Measurements from ENCODE around the gene SLC30A2.

The SLC30A2 gene

GRCh38 chr1:26081267-26082019, 35.5 kb upstream of the SLC30A2 start:
- Histone ChIP-seq H3K4me2 (ENCODE audit: low read depth, low read length) (no peak overlapping the region), H3K36me3 (replicated peaks; ENCODE audit: insufficient read depth, low read length) (no peaks in the 10 kb centered on the region), H3K27ac (ENCODE audit: low read length) (no peak overlapping the region), H3K9ac (ENCODE audit: low read length) (no peak overlapping the region), H3K27me3 (replicated peaks; ENCODE audit: insufficient read depth, low read length) (no peaks in the 10 kb centered on the region), H3K79me2 (ENCODE audit: low read length) (no peaks in the 10 kb centered on the region), H4K20me1 (ENCODE audit: insufficient read depth, low read length) (no peaks in the 10 kb centered on the region), H3K4me1 (ENCODE audit: low read length) (no peaks in the 10 kb centered on the region), H3K9me3 (replicated peaks; ENCODE audit: insufficient read depth, low read length) (no peaks in the 10 kb centered on the region), H3K9me2 (replicated peaks; ENCODE audit: insufficient read depth, low read length) (no peaks in the 10 kb centered on the region), H3K4me3 (ENCODE audit: low read length) (no peak overlapping the region), H2AFZ (ENCODE audit: low read length) (no peak overlapping the region), H3F3A (ENCODE audit: insufficient read depth, low read length) (no peaks in the 10 kb centered on the region)
- TF ChIP-seq EZH2phosphoT487 (IDR thresholded peaks at IDR 0.05; ENCODE audit: low read length) (no peak), EZH2 (optimal IDR thresholded peaks at IDR 0.05; ENCODE audit: low read depth, low read length) (no peak), CTCF (IDR thresholded peaks at IDR 0.05; ENCODE audit: low read length) (no peak)
- no peak for DNase-seq

GRCh38 chr1:26079960-26080814, 34.3 kb upstream of the SLC30A2 start:
- no peaks in the 10 kb centered on the region for H4K20me1 ChIP-seq (ENCODE audit: insufficient read depth, low read length)
- no peaks in the 10 kb centered on the region for H3K4me1 ChIP-seq (ENCODE audit: low read length)
- H3K27me3 ChIP-seq (replicated peaks; ENCODE audit: insufficient read depth, low read length): no peaks in the 10 kb centered on the region
- no peak overlapping the region for H3K4me2 ChIP-seq (ENCODE audit: low read depth, low read length)
- no peak for TF ChIP-seq EZH2phosphoT487 (IDR thresholded peaks at IDR 0.05; ENCODE audit: low read length)
- no peak for TF ChIP-seq EZH2 (optimal IDR thresholded peaks at IDR 0.05; ENCODE audit: low read depth, low read length)
- TF ChIP-seq CTCF (IDR thresholded peaks at IDR 0.05; ENCODE audit: low read length): no peak
- no peak overlapping the region for H3K4me3 ChIP-seq (ENCODE audit: low read length)
- no peaks in the 10 kb centered on the region for H3K9me3 ChIP-seq (replicated peaks; ENCODE audit: insufficient read depth, low read length)
- no peaks in the 10 kb centered on the region for H3K36me3 ChIP-seq (replicated peaks; ENCODE audit: insufficient read depth, low read length)
- H3K9me2 ChIP-seq (replicated peaks; ENCODE audit: insufficient read depth, low read length): no peaks in the 10 kb centered on the region
- H3K9ac ChIP-seq (ENCODE audit: low read length): no peak overlapping the region
- no peak overlapping the region for H2AFZ ChIP-seq (ENCODE audit: low read length)
- DNase-seq: no peak
- no peak overlapping the region for H3K27ac ChIP-seq (ENCODE audit: low read length)
- no peaks in the 10 kb centered on the region for H3K79me2 ChIP-seq (ENCODE audit: low read length)
- H3F3A ChIP-seq (ENCODE audit: insufficient read depth, low read length): no peaks in the 10 kb centered on the region

- no peaks in the 10 kb centered on the region for H3K79me2 ChIP-seq (ENCODE audit: low read length)
- no peak overlapping the region for H3K9ac ChIP-seq (ENCODE audit: low read length)
- DNase-seq: no peak
- H3K27me3 ChIP-seq (replicated peaks; ENCODE audit: insufficient read depth, low read length): no peaks in the 10 kb centered on the region
- H3K9me3 ChIP-seq (replicated peaks; ENCODE audit: insufficient read depth, low read length): no peaks in the 10 kb centered on the region
- no peaks in the 10 kb centered on the region for H3K36me3 ChIP-seq (replicated peaks; ENCODE audit: insufficient read depth, low read length)
- H3K4me2 ChIP-seq (ENCODE audit: low read depth, low read length): no peak overlapping the region
- no peaks in the 10 kb centered on the region for H3K4me1 ChIP-seq (ENCODE audit: low read length)
- H3F3A ChIP-seq (ENCODE audit: insufficient read depth, low read length): no peaks in the 10 kb centered on the region
- no peak overlapping the region for H2AFZ ChIP-seq (ENCODE audit: low read length)
- H3K9me2 ChIP-seq (replicated peaks; ENCODE audit: insufficient read depth, low read length): no peaks in the 10 kb centered on the region
- no peak overlapping the region for H3K4me3 ChIP-seq (ENCODE audit: low read length)
- TF ChIP-seq EZH2phosphoT487 (IDR thresholded peaks at IDR 0.05; ENCODE audit: low read length): no peak
- H3K27ac ChIP-seq (ENCODE audit: low read length): no peak overlapping the region
- no peaks in the 10 kb centered on the region for H4K20me1 ChIP-seq (ENCODE audit: insufficient read depth, low read length)
These were observed 33.3 kb upstream of the SLC30A2 start for GRCh38 chr1:26079178-26079563.

All from MM.1S (cell line).